GM04504 (cell line): ENCODE data around the gene SSTR3.
"Not testable (repeated sequence)": the region's sequence is repeated elsewhere in the genome, so short reads cannot be mapped to it uniquely, and the experiment has no call there.

Source experiments
- DNase-seq: peaks from one replicate; pipeline ENCODE4 v3.0.0-alpha.2; 2012; ENCODE audit warnings: low read depth

SSTR3 gene

GRCh38 chr22:37212174-37212906, at the start of gene SSTR3:
Gene SSTR3 (minus strand): TSS chr22:37212477. CDS start chr22:37207803, 4,674 bp downstream.
- DNase-seq: no peak

GRCh38 chr22:37260901-37261336, 48.6 kb upstream of the SSTR3 start:
- DNase-seq: no peak

GRCh38 chr22:37260155-37260795, 48.0 kb upstream of the SSTR3 start:
- DNase-seq: no peak

- no peak for DNase-seq
These were observed 47.3 kb upstream of the SSTR3 start for GRCh38 chr22:37259540-37260029.

- DNase-seq: no peak
These were observed 46.6 kb upstream of the SSTR3 start for GRCh38 chr22:37258753-37259401.

- no peak for DNase-seq
These were observed 45.9 kb upstream of the SSTR3 start for GRCh38 chr22:37258005-37258752.

GRCh38 chr22:37256075-37256726, 43.9 kb upstream of the SSTR3 start:
- no peak for DNase-seq

GRCh38 chr22:37255558-37256006, 43.3 kb upstream of the SSTR3 start:
- no peak for DNase-seq

GRCh38 chr22:37254867-37255233, 42.6 kb upstream of the SSTR3 start:
- no peak for DNase-seq

- no peak for DNase-seq
These were observed 42.1 kb upstream of the SSTR3 start for GRCh38 chr22:37254209-37254866.

GRCh38 chr22:37253126-37253660, 40.9 kb upstream of the SSTR3 start:
- no peak for DNase-seq

GRCh38 chr22:37251836-37252235, 39.6 kb upstream of the SSTR3 start:
- DNase-seq: not testable (repeated sequence)

- no peak for DNase-seq
These were observed 37.7 kb upstream of the SSTR3 start for GRCh38 chr22:37249986-37250385.

GRCh38 chr22:37248251-37248650, 36.0 kb upstream of the SSTR3 start:
- no peak for DNase-seq

- no peak for DNase-seq
These were observed 33.5 kb upstream of the SSTR3 start for GRCh38 chr22:37245740-37246139.

GRCh38 chr22:37244922-37245722, 32.8 kb upstream of the SSTR3 start:
- DNase-seq: no peak

- DNase-seq: no peak
These were observed 32.0 kb upstream of the SSTR3 start, which contains the start of gene RAC2 for GRCh38 chr22:37244114-37244921. Gene RAC2 (minus strand): TSS chr22:37244269. CDS start chr22:37244148, 121 bp downstream.

GRCh38 chr22:37243402-37244113, 31.3 kb upstream of the SSTR3 start:
- no peak for DNase-seq
